ENCODE measurements around the gene SAMD1.

GRCh38 chr19:14111486-14111885 is 20.9 kb upstream of the SAMD1 start:
- TF ChIP-seq CTCF (IDR thresholded peaks at IDR 0.05; ENCODE audit: insufficient read depth, low read length) = no peak
- TF ChIP-seq REST (IDR thresholded peaks at IDR 0.05; ENCODE audit: insufficient replicate concordance, low read depth) = no peak

Measured in HL-60 (cell line).